Upper lobe of left lung (tissue), 4 donors: ENCODE results near the gene UBR1.

ENCODE experiments used
- POLR2A ChIP-seq, 4 donors: fragments of 450-650 bp; IDR thresholded peaks; one replicate each; pipeline ENCODE4 v1.5.1; 2016 to 2017; ENCODE audit warnings: antibody characterized with exemption in 4 of 4, mild to moderate bottlenecking in 2 of 4
- POLR2AphosphoS5 ChIP-seq, 2 donors: sonication (generic); formaldehyde crosslinking; IDR thresholded peaks; one replicate each; pipeline ENCODE4 v1.5.1; 2017; ENCODE audit warnings: antibody characterized with exemption in 2 of 2
- TF ChIP-seq, protein P1 (sequence below), 6 experiments: fragments of 450-650 bp in 4 of 6; fragments of 200-600 bp in 2 of 6; sonication (generic) in 2 of 6; IDR thresholded peaks; one replicate each; pipeline ENCODE4 v1.5.1; 2016 to 2019; ENCODE audit warnings: antibody characterized with exemption in 6 of 6

DNA sequence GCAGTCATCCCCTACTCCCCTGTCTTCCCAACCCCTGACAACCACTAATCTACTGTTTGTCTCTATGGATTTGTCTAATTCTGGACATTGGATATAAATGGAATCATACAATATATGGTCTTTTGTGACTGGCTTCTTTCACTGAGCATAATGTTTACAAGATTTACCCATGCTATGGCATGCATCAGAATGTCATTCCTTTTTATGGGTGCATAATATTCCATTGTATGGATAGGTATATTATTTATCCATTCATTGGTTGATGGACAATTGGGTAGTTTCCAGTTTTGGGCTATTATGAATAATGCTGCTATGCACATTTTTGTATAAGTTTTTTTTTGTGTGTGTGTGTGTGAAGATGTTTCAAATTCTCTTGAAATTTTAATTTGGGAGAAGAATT, 168.7 kb downstream of the UBR1 start:
- TF ChIP-seq, protein P1, sequence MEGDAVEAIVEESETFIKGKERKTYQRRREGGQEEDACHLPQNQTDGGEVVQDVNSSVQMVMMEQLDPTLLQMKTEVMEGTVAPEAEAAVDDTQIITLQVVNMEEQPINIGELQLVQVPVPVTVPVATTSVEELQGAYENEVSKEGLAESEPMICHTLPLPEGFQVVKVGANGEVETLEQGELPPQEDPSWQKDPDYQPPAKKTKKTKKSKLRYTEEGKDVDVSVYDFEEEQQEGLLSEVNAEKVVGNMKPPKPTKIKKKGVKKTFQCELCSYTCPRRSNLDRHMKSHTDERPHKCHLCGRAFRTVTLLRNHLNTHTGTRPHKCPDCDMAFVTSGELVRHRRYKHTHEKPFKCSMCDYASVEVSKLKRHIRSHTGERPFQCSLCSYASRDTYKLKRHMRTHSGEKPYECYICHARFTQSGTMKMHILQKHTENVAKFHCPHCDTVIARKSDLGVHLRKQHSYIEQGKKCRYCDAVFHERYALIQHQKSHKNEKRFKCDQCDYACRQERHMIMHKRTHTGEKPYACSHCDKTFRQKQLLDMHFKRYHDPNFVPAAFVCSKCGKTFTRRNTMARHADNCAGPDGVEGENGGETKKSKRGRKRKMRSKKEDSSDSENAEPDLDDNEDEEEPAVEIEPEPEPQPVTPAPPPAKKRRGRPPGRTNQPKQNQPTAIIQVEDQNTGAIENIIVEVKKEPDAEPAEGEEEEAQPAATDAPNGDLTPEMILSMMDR (IDR thresholded peaks at IDR 0.05) = no peak
- TF ChIP-seq POLR2A (IDR thresholded peaks at IDR 0.05) (no peak), POLR2AphosphoS5 (IDR thresholded peaks at IDR 0.05) (no peak)
